Measurements from ENCODE around the gene SLC7A8. TPM values are rescaled to one million over a fixed set of nuclear protein-coding genes. Genes with fewer than 3 reads are reported as not detected.

The SLC7A8 gene
- total RNA-seq, 1 experiment from 2014 or later = 3.8 TPM

- TF ChIP-seq EZH2phosphoT487 (IDR thresholded peaks at IDR 0.05; ENCODE audit: borderline replicate concordance, low read length) (no peak), CTCF (conservative IDR thresholded peaks at IDR 0.05; ENCODE audit: low read depth, low read length) (no peak), EZH2 (IDR thresholded peaks at IDR 0.05; ENCODE audit: low read length, unreplicated experiment) (no peak)
- Histone ChIP-seq H4K20me1 (ENCODE audit: low read length) (no peaks in the 10 kb centered on the region), H3K36me3 (ENCODE audit: low read depth, low read length) (no peaks in the 10 kb centered on the region), H3K9me2 (replicated peaks; ENCODE audit: low read length) (no peaks in the 10 kb centered on the region), H3K4me2 (ENCODE audit: low read length) (no peak overlapping the region; the same call in 1 of the 2 replicates), H3F3A (ENCODE audit: low read length, unreplicated experiment) (no peaks in the 10 kb centered on the region), H3K79me2 (ENCODE audit: low read length) (no peaks in the 10 kb centered on the region), H3K9me3 (ENCODE audit: low read length) (no peaks in the 10 kb centered on the region), H3K27me3 (ENCODE audit: low read length) (no peaks in the 10 kb centered on the region), H3K27ac (ENCODE audit: low read length) (no peak overlapping the region), H3K4me3 (ENCODE audit: low read length) (no peak overlapping the region), H2AFZ (ENCODE audit: low read length) (no peak overlapping the region), H3K4me1 (ENCODE audit: insufficient read depth, low read length) (peaks cover 12% of the 10 kb centered on the region), H3K9ac (ENCODE audit: low read length) (no peak overlapping the region)
- BruUV-seq (replicated peaks) = no TSS peak
- CTCF ChIA-PET = interaction anchor here (0.6 to 3.2 kb wide), 5 partner anchors 14 to 199 kb away, joined by 3 to 84 read pairs (median 13); partner anchors contain the start of genes PABPN1 and SLC7A8
- intact Hi-C loops (cut with micrococcal nuclease) = loop anchor here (5.0 kb wide), 1 partner anchor 165 kb away; the partner anchor contains the start of gene HOMEZ
- ATAC-seq (no peak), DNase-seq (no peak)
- POLR2A ChIA-PET (ENCODE audit: unreplicated experiment) = no interaction called here
These were observed 61.4 kb downstream of the SLC7A8 start for GRCh38 chr14:23122086-23122485.

- ChIA-PET POLR2A (ENCODE audit: unreplicated experiment) (no interaction called here), CTCF (interaction anchor here (0.5 to 3.2 kb wide), 9 partner anchors 9 to 200 kb away, joined by 3 to 84 read pairs (median 9); partner anchors contain the start of genes PABPN1 and SLC7A8)
- Histone ChIP-seq H3K9ac (ENCODE audit: low read length) (no peak overlapping the region), H2AFZ (ENCODE audit: low read length) (peak overlapping the region; percentile 79), H3F3A (ENCODE audit: low read length, unreplicated experiment) (no peaks in the 10 kb centered on the region), H3K4me2 (ENCODE audit: low read length) (peak overlapping the region; percentile 65), H4K20me1 (ENCODE audit: low read length) (no peaks in the 10 kb centered on the region), H3K27me3 (ENCODE audit: low read length) (no peaks in the 10 kb centered on the region), H3K9me2 (replicated peaks; ENCODE audit: low read length) (no peaks in the 10 kb centered on the region), H3K79me2 (ENCODE audit: low read length) (no peaks in the 10 kb centered on the region), H3K4me3 (ENCODE audit: low read length) (peak overlapping the region; percentile 25; the same call in 1 of the 2 replicates), H3K27ac (ENCODE audit: low read length) (no peak overlapping the region; the same call in 1 of the 2 replicates), H3K4me1 (ENCODE audit: insufficient read depth, low read length) (peaks cover 12% of the 10 kb centered on the region), H3K9me3 (ENCODE audit: low read length) (no peaks in the 10 kb centered on the region), H3K36me3 (ENCODE audit: low read depth, low read length) (no peaks in the 10 kb centered on the region)
- intact Hi-C loops (cut with micrococcal nuclease) = loop anchor here (1.0 to 5.0 kb wide), 2 partner anchors 66 to 166 kb away; partner anchors contain the start of gene HOMEZ
- DNase-seq (peak; percentile 49), ATAC-seq (peak; percentile 74)
- no peak for TF ChIP-seq CTCF (conservative IDR thresholded peaks at IDR 0.05; ENCODE audit: low read depth, low read length)
- no peak for TF ChIP-seq EZH2 (IDR thresholded peaks at IDR 0.05; ENCODE audit: low read length, unreplicated experiment)
- TF ChIP-seq EZH2phosphoT487 (IDR thresholded peaks at IDR 0.05; ENCODE audit: borderline replicate concordance, low read length) = no peak
- no TSS peak for BruUV-seq (replicated peaks)
These were observed 62.1 kb downstream of the SLC7A8 start for GRCh38 chr14:23121361-23121771.

All from PC-3 (cell line).